ENCODE measurements around the gene SCYL3. TPM values are rescaled to one million over a fixed set of nuclear protein-coding genes. Genes with fewer than 3 reads are reported as not detected.
"Not testable (repeated sequence)": the region's sequence is repeated elsewhere in the genome, so short reads cannot be mapped to it uniquely, and the experiment has no call there.

Gene SCYL3
- total RNA-seq, 2 experiments from 2014 or later = 11.1 to 12.4 TPM

DNA sequence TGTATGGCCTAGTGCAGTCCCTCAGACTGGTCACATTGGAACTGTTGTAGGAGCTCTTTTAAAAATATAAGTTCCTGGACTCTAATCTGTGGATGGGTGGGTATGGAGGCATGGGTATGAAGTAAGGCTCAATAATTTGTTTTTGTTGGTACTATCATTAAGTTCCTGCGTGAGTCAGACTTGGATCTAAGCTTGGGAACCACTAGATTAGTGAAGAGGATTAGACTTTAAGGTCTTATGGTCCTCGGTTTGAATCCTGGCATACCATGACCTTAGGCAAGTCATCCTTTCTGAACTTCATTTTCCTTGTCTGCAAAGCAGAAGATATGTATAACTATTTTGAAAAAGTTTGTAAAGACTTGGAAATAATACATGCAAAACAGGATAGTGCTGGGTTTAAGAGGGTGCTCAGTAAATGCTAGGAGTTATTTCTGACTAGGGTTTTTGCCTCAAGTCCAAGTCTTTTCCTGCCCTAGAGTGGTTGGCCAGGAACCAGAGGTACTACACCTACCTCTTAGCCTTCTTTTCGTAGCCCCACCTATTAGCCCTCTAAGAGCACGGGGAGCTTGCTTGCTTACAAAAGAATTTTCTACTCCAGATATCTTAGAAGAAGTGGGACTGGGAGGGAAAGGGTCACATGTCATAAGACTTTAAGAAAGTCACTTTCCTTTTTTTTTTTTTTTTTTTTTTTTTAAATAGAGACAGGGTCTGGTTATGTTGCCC is 60.4 kb downstream of the SCYL3 start:
- no peak overlapping the region for H3K4me3 Mint-ChIP-seq
- POLR2A ChIA-PET = interaction anchor here (0.6 kb wide), 1 partner anchor 1398 kb away, joined by 3 read pairs; no protein-coding TSS in a partner anchor

DNA sequence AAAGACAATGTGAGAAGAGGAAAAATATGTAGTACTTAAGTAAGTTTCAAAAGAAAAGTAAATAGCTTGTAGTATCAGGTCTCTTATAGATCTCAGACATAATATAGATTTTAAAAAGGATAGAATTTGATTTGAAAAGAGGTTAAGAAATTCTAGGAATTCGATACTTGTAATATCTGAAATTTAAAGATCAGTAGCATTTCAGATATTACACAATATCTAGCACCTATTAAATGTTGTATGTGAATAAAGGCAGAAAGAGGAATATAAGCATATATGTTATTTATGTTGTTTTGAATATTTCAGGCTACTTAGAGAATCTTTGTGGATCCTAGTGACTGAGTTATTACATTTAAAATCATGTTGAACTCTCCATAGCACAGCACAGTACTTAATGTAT is 64.0 kb downstream of the SCYL3 start:
- CTCF ChIA-PET = no interaction called here
- peaks cover 33% of the 10 kb centered on the region for H3K36me3 Mint-ChIP-seq
- no peaks in the 10 kb centered on the region for H3K9me3 Mint-ChIP-seq
- intact Hi-C loops (cut with micrococcal nuclease) = no loop called here
- no peaks in the 10 kb centered on the region for H3K27me3 Mint-ChIP-seq
- DNase-seq = no peak
- no peaks in the 10 kb centered on the region for H3K4me1 Mint-ChIP-seq (ENCODE audit: low read depth)
- H3K27ac Mint-ChIP-seq = no peak overlapping the region
- POLR2A ChIA-PET = no interaction called here
- H3K4me3 Mint-ChIP-seq = no peak overlapping the region

More for the DNA sequence above, 60.4 kb downstream of the SCYL3 start:
- intact Hi-C loops (cut with micrococcal nuclease) = no loop called here
- peaks cover 41% of the 10 kb centered on the region for H3K36me3 Mint-ChIP-seq
- CTCF ChIA-PET = no interaction called here
- no peaks in the 10 kb centered on the region for H3K4me1 Mint-ChIP-seq (ENCODE audit: low read depth)
- no peaks in the 10 kb centered on the region for H3K27me3 Mint-ChIP-seq
- no peaks in the 10 kb centered on the region for H3K9me3 Mint-ChIP-seq
- DNase-seq = no peak
- H3K27ac Mint-ChIP-seq = no peak overlapping the region

DNA sequence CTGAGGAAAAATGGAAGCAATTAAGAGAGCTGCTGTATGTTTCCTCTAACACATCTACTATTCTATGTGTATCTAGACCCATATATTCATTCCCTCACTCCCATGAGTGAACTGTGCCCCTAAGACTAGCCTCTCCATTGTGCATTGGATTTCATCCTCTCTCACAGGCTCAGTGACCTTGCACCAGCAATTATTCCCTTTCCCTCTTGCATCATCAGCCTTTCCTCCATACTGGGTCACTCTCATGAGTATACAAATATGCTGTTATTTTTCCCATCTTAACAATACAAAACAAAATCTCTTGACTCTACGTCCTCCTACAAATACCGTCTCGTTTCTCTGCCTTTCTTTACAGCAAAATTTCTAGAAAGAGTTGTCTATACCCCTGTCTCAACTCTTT is 69.5 kb downstream of the SCYL3 start:
- H3K9me3 Mint-ChIP-seq = no peaks in the 10 kb centered on the region
- no peak for DNase-seq
- H3K36me3 Mint-ChIP-seq = peaks cover 24% of the 10 kb centered on the region
- no peak overlapping the region for H3K27ac Mint-ChIP-seq
- no peak overlapping the region for H3K4me3 Mint-ChIP-seq
- H3K27me3 Mint-ChIP-seq = no peaks in the 10 kb centered on the region
- H3K4me1 Mint-ChIP-seq (ENCODE audit: low read depth) = no peaks in the 10 kb centered on the region
- ChIA-PET CTCF (no interaction called here), POLR2A (no interaction called here)
- intact Hi-C loops (cut with micrococcal nuclease) = no loop called here

DNA sequence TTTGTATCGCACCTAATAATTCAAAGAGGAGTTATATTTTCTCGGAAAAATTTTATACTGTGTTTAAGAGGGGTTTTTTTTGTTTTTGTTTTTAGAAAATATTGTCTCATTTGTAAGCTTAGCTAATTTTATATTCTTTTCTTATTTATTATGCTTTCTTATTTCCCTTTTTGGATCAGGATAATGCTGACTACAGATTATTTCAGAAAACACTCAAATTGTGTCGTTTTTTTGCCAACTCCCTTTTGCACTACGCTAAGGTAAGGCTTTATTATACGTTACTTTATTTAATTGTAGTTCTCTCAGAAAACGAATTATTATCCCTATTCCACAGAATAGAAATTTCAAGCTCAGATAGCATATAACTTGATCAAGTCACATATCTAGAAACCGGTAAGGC is 72.2 kb downstream of the SCYL3 start:
- no peaks in the 10 kb centered on the region for H3K27me3 Mint-ChIP-seq
- H3K4me3 Mint-ChIP-seq = no peak overlapping the region
- H3K36me3 Mint-ChIP-seq = peaks cover 27% of the 10 kb centered on the region
- ChIA-PET POLR2A (no interaction called here), CTCF (no interaction called here)
- no peaks in the 10 kb centered on the region for H3K9me3 Mint-ChIP-seq
- intact Hi-C loops (cut with micrococcal nuclease) = no loop called here
- no peak for DNase-seq
- H3K27ac Mint-ChIP-seq = no peak overlapping the region
- no peaks in the 10 kb centered on the region for H3K4me1 Mint-ChIP-seq (ENCODE audit: low read depth)

DNA sequence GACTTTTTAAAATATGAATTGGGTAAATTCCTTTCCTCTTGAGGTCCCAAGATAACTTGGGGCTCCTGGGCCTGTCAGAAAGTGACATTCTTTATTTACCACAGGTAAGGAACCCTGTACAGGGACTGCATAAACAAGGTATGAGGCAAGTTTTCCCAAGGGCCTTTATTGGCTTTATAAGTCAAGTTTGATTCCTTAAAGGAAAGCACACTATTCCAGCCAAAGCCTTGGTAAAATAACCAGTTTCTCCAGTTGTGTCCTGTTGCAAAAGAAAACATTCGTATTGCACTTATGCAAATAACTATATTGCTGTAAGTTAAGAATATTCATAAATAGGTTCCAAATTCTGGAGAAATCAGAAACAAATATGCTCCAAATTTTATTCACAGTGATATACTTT is 77.1 kb downstream of the SCYL3 start:
- no peak for DNase-seq
- H3K9me3 Mint-ChIP-seq = no peaks in the 10 kb centered on the region
- H3K27ac Mint-ChIP-seq = no peak overlapping the region
- H3K36me3 Mint-ChIP-seq = peaks cover 28% of the 10 kb centered on the region
- intact Hi-C loops (cut with micrococcal nuclease) = no loop called here
- POLR2A ChIA-PET = no interaction called here
- no peak overlapping the region for H3K4me3 Mint-ChIP-seq
- H3K4me1 Mint-ChIP-seq (ENCODE audit: low read depth) = no peaks in the 10 kb centered on the region
- H3K27me3 Mint-ChIP-seq = no peaks in the 10 kb centered on the region
- CTCF ChIA-PET = no interaction called here

DNA sequence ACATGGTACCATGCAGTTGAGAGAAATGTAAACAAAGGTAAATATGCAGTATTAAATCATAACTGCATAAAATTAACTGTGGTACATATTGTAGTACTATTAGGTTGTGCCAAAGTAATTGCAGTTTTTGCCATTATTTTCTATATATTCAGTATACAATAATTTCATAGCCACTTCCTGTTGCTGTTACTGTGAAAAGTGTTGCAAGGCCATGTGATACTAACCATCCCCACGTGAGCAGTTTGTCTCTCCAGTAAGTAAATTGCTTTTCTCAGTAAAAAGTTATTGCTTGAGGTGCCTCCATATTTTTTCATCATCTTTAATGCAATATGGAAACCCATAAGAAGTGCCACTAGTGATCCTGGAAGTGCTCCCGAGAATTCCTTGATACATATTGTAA is 79.4 kb downstream of the SCYL3 start:
- Mint-ChIP-seq H3K27me3 (no peaks in the 10 kb centered on the region), H3K36me3 (peaks cover 28% of the 10 kb centered on the region), H3K9me3 (no peaks in the 10 kb centered on the region), H3K4me3 (no peak overlapping the region), H3K27ac (no peak overlapping the region), H3K4me1 (ENCODE audit: low read depth) (no peaks in the 10 kb centered on the region)
- intact Hi-C loops (cut with micrococcal nuclease) = no loop called here
- DNase-seq = no peak
- POLR2A ChIA-PET = no interaction called here
- CTCF ChIA-PET = no interaction called here

DNA sequence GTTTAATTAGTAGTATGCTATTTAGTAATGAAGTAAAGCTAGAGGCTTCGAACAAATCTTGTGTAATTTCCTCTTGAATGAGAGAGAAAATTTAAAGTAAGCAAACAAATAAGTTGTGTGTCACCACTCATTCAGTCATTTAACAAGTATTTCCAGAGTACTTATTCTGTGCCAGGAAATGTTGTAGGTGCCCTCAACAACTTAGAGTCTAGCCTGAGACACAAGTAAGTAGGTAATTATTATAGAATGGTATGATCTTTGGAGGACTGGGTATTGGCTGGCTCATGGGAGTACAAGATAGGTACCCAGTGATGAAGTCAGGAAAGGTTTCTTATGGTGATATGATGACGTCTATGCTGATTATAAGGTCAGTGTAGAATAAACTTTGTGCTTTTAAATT is 81.6 kb downstream of the SCYL3 start:
- Mint-ChIP-seq H3K4me1 (ENCODE audit: low read depth) (no peaks in the 10 kb centered on the region), H3K27me3 (no peaks in the 10 kb centered on the region), H3K4me3 (no peak overlapping the region), H3K27ac (no peak overlapping the region), H3K36me3 (peaks cover 21% of the 10 kb centered on the region), H3K9me3 (no peaks in the 10 kb centered on the region)
- CTCF ChIA-PET = interaction anchor here (1.0 kb wide), 1 partner anchor 225 kb away, joined by 3 read pairs; the partner anchor contains the start of gene F5
- POLR2A ChIA-PET = no interaction called here
- intact Hi-C loops (cut with micrococcal nuclease) = no loop called here
- no peak for DNase-seq

DNA sequence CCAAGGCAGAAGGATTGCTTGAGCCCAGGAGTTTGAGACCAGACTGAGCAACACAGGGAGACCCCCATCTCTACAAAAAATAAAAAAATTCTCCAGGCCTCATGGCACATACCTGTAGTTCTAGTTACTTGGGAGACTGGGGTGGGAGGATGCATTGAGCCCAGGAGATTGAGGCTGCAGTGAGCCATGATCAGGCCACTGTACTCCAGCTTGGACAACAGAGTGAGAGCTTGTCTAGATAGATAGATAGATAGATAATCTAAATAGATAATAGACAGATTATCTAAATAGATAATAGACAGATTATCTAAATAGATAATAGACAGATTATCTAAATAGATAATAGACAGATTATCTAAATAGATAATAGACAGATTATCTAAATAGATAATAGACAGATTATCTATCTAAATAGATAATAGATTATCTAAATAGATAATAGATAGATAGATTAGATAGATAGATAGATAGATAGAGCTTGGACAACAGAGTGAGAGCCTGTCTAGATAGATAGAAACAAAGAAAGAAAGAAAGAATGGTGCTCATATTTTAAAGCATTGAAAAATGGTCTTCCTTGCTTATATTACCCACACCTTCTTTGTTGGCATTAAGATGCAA is 82.2 kb downstream of the SCYL3 start:
- POLR2A ChIA-PET; intact Hi-C loops (cut with micrococcal nuclease); H3K4me3 Mint-ChIP-seq; H3K27me3 Mint-ChIP-seq; H3K9me3 Mint-ChIP-seq; H3K4me1 Mint-ChIP-seq (ENCODE audit: low read depth); H3K27ac Mint-ChIP-seq; DNase-seq: not testable (repeated sequence)
- peaks cover 19% of the 10 kb centered on the region for H3K36me3 Mint-ChIP-seq
- CTCF ChIA-PET = interaction anchor here (2.4 kb wide), 1 partner anchor 225 kb away, joined by 18 read pairs; the partner anchor contains the start of gene F5

DNA sequence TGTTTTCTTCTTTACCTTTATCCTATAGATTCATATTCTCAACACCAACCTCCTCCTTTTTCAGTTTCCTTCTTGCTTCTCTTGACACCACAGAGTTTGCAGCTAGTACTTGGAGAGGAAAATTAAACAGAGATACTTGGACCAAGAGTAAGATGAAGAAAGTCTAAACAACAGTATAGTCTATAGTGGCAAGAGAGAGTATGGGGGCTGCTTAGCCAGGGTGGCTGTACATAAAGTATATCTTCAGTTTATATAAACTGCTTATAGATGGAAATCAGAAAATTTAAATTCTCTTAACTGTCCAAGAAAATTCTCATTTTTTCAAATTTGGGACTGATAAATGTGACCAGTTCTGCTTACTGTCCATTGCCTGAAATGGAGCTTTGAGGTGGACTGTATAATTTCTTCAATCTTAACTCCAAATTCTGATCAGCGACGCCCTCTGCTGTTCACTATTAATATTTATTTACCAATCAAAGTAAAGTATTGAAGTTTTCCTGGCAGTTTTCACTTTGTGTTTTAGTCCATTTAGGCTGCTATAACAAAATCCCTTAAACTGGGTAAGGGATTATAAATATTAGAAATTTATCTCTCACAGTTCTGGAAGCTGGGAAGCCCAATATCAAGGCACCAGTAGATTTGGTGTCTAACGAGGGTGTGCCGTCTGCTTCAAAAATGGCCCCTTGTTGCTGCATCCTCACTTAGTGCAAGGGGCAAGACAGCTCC is 84.2 kb downstream of the SCYL3 start:
- Mint-ChIP-seq H3K36me3 (peaks cover 15% of the 10 kb centered on the region), H3K4me3 (no peak overlapping the region)
- CTCF ChIA-PET = interaction anchor here (0.6 to 3.8 kb wide), 19 partner anchors 8 to 318 kb away, joined by 3 to 36 read pairs (median 3); partner anchors contain the start of gene F5

DNA sequence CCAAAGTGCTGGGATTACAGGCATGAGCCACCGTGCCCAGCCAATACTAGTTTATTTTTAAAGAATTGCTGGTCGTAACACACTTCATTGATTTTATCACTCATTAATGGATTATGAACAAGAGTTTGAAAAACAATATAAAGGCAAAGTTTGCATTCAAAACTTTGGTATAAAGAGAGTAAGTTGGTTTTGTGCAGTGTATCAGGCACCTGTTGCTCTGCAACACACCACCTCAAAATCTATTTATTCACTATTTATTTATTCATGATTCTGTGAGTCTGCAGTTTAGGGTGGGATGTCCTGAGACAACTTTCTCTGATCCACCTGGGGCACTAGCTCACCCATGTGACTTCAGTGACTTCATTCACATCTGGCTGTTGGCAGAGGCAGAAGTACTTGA is 88.8 kb downstream of the SCYL3 start:
- Mint-ChIP-seq H3K4me1 (ENCODE audit: low read depth) (no peaks in the 10 kb centered on the region), H3K36me3 (peaks cover 27% of the 10 kb centered on the region), H3K27me3 (no peaks in the 10 kb centered on the region), H3K4me3 (no peak overlapping the region), H3K9me3 (no peaks in the 10 kb centered on the region), H3K27ac (no peak overlapping the region)
- no peak for DNase-seq
- ChIA-PET POLR2A (no interaction called here), CTCF (no interaction called here)
- intact Hi-C loops (cut with micrococcal nuclease) = no loop called here

More for the DNA sequence above, 84.2 kb downstream of the SCYL3 start:
- no peaks in the 10 kb centered on the region for H3K27me3 Mint-ChIP-seq
- H3K27ac Mint-ChIP-seq = no peak overlapping the region
- no peaks in the 10 kb centered on the region for H3K4me1 Mint-ChIP-seq (ENCODE audit: low read depth)
- intact Hi-C loops (cut with micrococcal nuclease) = loop anchor here (1.0 kb wide), 1 partner anchor 259 kb away; no protein-coding TSS in a partner anchor
- no peaks in the 10 kb centered on the region for H3K9me3 Mint-ChIP-seq
- POLR2A ChIA-PET = interaction anchor here (1.6 kb wide), 1 partner anchor 223 kb away, joined by 6 read pairs; the partner anchor contains the start of gene F5
- DNase-seq = no peak

DNA sequence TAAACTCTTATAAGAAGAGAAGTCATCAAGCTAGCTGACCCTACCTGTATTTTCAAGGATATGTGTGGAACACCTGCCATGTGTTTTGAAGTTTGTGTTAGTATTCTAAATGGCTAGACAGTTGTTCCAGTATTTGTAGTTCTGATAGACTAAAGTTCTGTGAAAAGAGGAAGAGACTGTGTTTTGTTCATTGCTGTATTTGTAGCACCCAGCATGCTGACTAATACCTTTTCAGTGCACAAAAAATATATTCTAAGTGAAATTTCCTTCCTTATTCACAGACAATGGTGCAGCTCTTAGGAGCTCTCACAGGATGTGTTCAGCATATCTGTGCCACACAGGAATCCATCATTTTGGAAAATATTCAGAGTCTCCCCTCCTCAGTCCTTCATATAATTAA is 90.8 kb downstream of the SCYL3 start:
- DNase-seq = no peak
- intact Hi-C loops (cut with micrococcal nuclease) = no loop called here
- H3K36me3 Mint-ChIP-seq = peaks cover 33% of the 10 kb centered on the region
- H3K4me3 Mint-ChIP-seq = no peak overlapping the region
- ChIA-PET POLR2A (no interaction called here), CTCF (no interaction called here)
- H3K9me3 Mint-ChIP-seq = no peaks in the 10 kb centered on the region
- no peaks in the 10 kb centered on the region for H3K27me3 Mint-ChIP-seq
- no peak overlapping the region for H3K27ac Mint-ChIP-seq
- H3K4me1 Mint-ChIP-seq (ENCODE audit: low read depth) = peaks cover under 1% of the 10 kb centered on the region

Measured in activated CD4-positive, alpha-beta memory T cell treated with anti-CD3 and anti-CD28 coated beads for 36 hours (primary cell).